Neural cell (in vitro differentiated cells): Measurements from ENCODE around the gene ZNF107.

ENCODE experiments used
- EP300 ChIP-seq: fragments of 450-650 bp; conservative IDR thresholded peaks from 2 replicates; pipeline ENCODE4 v1.6.1; 2014; ENCODE audit warnings: antibody characterized with exemption, mild to moderate bottlenecking, moderate library complexity; ENCODE audit not compliant: poor library complexity, severe bottlenecking
- EZH2 ChIP-seq: fragments of 200-600, 300-800 bp; shearing (Covaris generic), sonication (generic); IDR thresholded peaks from 2 replicates; pipeline ENCODE4 v1.6.1; 2014; ENCODE audit warnings: antibody characterized with exemption, low read length, borderline replicate concordance, mild to moderate bottlenecking; ENCODE audit not compliant: insufficient read depth, poor library complexity, severe bottlenecking
- MXI1 ChIP-seq: fragments of 450-650 bp; conservative IDR thresholded peaks from 2 replicates; pipeline ENCODE4 v1.6.1; 2014; ENCODE audit warnings: antibody characterized with exemption, mild to moderate bottlenecking; ENCODE audit not compliant: poor library complexity, severe bottlenecking
- POLR2AphosphoS5 ChIP-seq: IDR thresholded peaks from 2 replicates; pipeline ENCODE4 v1.6.1; 2012
- RAD21 ChIP-seq: fragments of 450-650 bp; conservative IDR thresholded peaks from 2 replicates; pipeline ENCODE4 v1.6.1; 2014; ENCODE audit warnings: antibody characterized with exemption, mild to moderate bottlenecking, moderate library complexity
- SMC3 ChIP-seq: fragments of 450-650 bp; conservative IDR thresholded peaks from 2 replicates; pipeline ENCODE4 v1.6.1; 2014; ENCODE audit warnings: antibody characterized with exemption, mild to moderate bottlenecking, moderate library complexity; ENCODE audit not compliant: poor library complexity
- TAF1 ChIP-seq: IDR thresholded peaks from 2 replicates; pipeline ENCODE4 v1.6.1; 2012; ENCODE audit warnings: low read depth
- TF ChIP-seq, protein P1 (sequence below): fragments of 450-650 bp; IDR thresholded peaks from 2 replicates; pipeline ENCODE4 v1.5.1; 2014; ENCODE audit warnings: antibody characterized with exemption, mild to moderate bottlenecking, moderate library complexity; ENCODE audit not compliant: poor library complexity, severe bottlenecking
- TF ChIP-seq, protein P2 (sequence below): IDR thresholded peaks from 2 replicates; pipeline ENCODE4 v1.6.1; 2012; ENCODE audit warnings: borderline replicate concordance

DNA sequence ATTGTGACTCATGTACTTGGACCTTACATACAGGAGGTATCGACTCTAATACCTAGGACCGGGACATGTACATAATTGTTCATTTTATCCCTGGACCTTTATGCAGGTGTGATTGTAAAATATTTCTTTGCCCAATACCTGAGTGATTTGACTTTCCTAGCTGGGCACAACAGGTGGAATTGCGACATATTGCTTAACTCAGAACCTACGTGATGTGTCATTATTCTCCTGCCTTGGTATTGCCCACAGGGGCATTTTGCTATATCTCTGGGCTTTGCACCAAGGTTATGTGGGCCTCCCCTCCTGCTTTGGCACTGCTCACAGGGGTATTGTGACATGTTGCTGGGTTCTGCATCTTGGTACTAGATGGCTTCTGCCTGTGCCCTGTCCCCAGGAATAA is 23.9 kb upstream of the ZNF107 start:
- TF ChIP-seq TAF1: no peak
- no peak for TF ChIP-seq RAD21
- no peak for TF ChIP-seq EZH2
- TF ChIP-seq, protein P1, sequence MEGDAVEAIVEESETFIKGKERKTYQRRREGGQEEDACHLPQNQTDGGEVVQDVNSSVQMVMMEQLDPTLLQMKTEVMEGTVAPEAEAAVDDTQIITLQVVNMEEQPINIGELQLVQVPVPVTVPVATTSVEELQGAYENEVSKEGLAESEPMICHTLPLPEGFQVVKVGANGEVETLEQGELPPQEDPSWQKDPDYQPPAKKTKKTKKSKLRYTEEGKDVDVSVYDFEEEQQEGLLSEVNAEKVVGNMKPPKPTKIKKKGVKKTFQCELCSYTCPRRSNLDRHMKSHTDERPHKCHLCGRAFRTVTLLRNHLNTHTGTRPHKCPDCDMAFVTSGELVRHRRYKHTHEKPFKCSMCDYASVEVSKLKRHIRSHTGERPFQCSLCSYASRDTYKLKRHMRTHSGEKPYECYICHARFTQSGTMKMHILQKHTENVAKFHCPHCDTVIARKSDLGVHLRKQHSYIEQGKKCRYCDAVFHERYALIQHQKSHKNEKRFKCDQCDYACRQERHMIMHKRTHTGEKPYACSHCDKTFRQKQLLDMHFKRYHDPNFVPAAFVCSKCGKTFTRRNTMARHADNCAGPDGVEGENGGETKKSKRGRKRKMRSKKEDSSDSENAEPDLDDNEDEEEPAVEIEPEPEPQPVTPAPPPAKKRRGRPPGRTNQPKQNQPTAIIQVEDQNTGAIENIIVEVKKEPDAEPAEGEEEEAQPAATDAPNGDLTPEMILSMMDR: no peak
- TF ChIP-seq, protein P2, sequence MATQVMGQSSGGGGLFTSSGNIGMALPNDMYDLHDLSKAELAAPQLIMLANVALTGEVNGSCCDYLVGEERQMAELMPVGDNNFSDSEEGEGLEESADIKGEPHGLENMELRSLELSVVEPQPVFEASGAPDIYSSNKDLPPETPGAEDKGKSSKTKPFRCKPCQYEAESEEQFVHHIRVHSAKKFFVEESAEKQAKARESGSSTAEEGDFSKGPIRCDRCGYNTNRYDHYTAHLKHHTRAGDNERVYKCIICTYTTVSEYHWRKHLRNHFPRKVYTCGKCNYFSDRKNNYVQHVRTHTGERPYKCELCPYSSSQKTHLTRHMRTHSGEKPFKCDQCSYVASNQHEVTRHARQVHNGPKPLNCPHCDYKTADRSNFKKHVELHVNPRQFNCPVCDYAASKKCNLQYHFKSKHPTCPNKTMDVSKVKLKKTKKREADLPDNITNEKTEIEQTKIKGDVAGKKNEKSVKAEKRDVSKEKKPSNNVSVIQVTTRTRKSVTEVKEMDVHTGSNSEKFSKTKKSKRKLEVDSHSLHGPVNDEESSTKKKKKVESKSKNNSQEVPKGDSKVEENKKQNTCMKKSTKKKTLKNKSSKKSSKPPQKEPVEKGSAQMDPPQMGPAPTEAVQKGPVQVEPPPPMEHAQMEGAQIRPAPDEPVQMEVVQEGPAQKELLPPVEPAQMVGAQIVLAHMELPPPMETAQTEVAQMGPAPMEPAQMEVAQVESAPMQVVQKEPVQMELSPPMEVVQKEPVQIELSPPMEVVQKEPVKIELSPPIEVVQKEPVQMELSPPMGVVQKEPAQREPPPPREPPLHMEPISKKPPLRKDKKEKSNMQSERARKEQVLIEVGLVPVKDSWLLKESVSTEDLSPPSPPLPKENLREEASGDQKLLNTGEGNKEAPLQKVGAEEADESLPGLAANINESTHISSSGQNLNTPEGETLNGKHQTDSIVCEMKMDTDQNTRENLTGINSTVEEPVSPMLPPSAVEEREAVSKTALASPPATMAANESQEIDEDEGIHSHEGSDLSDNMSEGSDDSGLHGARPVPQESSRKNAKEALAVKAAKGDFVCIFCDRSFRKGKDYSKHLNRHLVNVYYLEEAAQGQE: no peak
- TF ChIP-seq EP300: no peak
- no peak for TF ChIP-seq SMC3
- TF ChIP-seq POLR2AphosphoS5: no peak
- no peak for TF ChIP-seq MXI1
